Measurements from ENCODE around the gene CNTNAP5.

CNTNAP5 gene

DNA sequence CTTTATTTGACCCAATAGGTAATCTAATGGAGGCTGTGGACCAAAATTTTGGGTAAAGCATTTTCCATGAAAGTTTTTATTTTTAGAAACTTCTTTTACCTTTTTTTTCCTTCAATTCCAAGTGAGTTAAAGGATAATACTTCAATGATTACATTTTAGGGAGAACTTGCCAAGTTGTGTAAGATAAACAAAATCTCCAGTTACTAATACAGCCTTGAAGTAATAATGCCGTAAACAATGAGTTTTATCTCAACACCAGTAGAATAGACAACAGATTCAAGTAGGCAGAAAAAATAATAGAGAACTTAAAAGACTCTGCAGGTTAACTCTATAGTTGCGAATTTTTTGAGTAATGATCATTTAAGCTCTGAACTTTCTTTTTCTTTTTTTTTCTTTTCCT, 807.4 kb downstream of the CNTNAP5 start:
- no peaks in the 10 kb centered on the region for H3K9me3 ChIP-seq (ENCODE audit: insufficient read depth, low read depth, low read length)
- H3K36me3 ChIP-seq (ENCODE audit: insufficient read depth, low read length) = no peaks in the 10 kb centered on the region
- H3K27me3 ChIP-seq (ENCODE audit: insufficient read depth, low read length, poor library complexity, severe bottlenecking) = no peaks in the 10 kb centered on the region
- H3K79me2 ChIP-seq (ENCODE audit: insufficient read depth, low read length) = no peaks in the 10 kb centered on the region
- no peak overlapping the region for H3K4me3 ChIP-seq (ENCODE audit: low read length, poor library complexity, severe bottlenecking)
- H3K4me2 ChIP-seq (ENCODE audit: low read depth, low read length, poor library complexity, severe bottlenecking) = no peak overlapping the region
- no peak overlapping the region for H2AFZ ChIP-seq (ENCODE audit: low read length)
- no peaks in the 10 kb centered on the region for H3K4me1 ChIP-seq (ENCODE audit: insufficient read depth, low read length, poor library complexity, severe bottlenecking)
- no peaks in the 10 kb centered on the region for H3F3A ChIP-seq (ENCODE audit: low read depth)
- no peaks in the 10 kb centered on the region for H3K9me2 ChIP-seq (replicated peaks; ENCODE audit: low read depth, low read length)
- TF ChIP-seq EZH2phosphoT487 (IDR thresholded peaks at IDR 0.05; ENCODE audit: borderline replicate concordance) = no peak
- TF ChIP-seq, protein P1, sequence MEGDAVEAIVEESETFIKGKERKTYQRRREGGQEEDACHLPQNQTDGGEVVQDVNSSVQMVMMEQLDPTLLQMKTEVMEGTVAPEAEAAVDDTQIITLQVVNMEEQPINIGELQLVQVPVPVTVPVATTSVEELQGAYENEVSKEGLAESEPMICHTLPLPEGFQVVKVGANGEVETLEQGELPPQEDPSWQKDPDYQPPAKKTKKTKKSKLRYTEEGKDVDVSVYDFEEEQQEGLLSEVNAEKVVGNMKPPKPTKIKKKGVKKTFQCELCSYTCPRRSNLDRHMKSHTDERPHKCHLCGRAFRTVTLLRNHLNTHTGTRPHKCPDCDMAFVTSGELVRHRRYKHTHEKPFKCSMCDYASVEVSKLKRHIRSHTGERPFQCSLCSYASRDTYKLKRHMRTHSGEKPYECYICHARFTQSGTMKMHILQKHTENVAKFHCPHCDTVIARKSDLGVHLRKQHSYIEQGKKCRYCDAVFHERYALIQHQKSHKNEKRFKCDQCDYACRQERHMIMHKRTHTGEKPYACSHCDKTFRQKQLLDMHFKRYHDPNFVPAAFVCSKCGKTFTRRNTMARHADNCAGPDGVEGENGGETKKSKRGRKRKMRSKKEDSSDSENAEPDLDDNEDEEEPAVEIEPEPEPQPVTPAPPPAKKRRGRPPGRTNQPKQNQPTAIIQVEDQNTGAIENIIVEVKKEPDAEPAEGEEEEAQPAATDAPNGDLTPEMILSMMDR (conservative IDR thresholded peaks at IDR 0.05; ENCODE audit: low read length) = no peak
- H4K20me1 ChIP-seq (ENCODE audit: insufficient read depth, low read length, poor library complexity, severe bottlenecking) = no peaks in the 10 kb centered on the region
- no peak overlapping the region for H3K9ac ChIP-seq (ENCODE audit: low read depth, low read length, poor library complexity, severe bottlenecking)

DNA sequence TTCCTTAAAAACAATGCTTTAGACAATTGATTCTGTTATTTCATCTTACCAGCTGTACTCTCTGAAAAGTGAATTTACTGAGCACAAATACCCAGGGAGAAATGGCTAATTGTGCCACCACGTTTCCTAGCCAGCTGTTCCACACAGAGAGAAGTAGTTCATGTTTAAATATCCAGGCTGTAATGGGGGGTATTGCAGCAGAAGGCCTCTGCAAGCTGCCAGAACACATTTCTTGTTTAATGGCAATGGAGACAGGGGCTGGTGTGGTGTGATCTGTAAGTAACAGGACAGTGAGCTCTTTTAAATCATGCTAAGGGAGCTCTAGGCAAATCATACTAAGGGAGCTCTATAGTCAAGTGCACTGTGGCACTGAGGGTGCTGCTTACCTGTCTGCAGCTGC, 809.2 kb downstream of the CNTNAP5 start:
- H3K4me3 ChIP-seq (ENCODE audit: low read length, poor library complexity, severe bottlenecking) = no peak overlapping the region
- no peaks in the 10 kb centered on the region for H3K79me2 ChIP-seq (ENCODE audit: insufficient read depth, low read length)
- H4K20me1 ChIP-seq (ENCODE audit: insufficient read depth, low read length, poor library complexity, severe bottlenecking) = no peaks in the 10 kb centered on the region
- no peaks in the 10 kb centered on the region for H3F3A ChIP-seq (ENCODE audit: low read depth)
- TF ChIP-seq, protein P1 (conservative IDR thresholded peaks at IDR 0.05; ENCODE audit: low read length) = no peak
- TF ChIP-seq EZH2phosphoT487 (IDR thresholded peaks at IDR 0.05; ENCODE audit: borderline replicate concordance) = no peak
- H3K4me2 ChIP-seq (ENCODE audit: low read depth, low read length, poor library complexity, severe bottlenecking) = no peak overlapping the region
- H3K27me3 ChIP-seq (ENCODE audit: insufficient read depth, low read length, poor library complexity, severe bottlenecking) = no peaks in the 10 kb centered on the region
- no peaks in the 10 kb centered on the region for H3K36me3 ChIP-seq (ENCODE audit: insufficient read depth, low read length)
- no peaks in the 10 kb centered on the region for H3K9me2 ChIP-seq (replicated peaks; ENCODE audit: low read depth, low read length)
- H3K9ac ChIP-seq (ENCODE audit: low read depth, low read length, poor library complexity, severe bottlenecking) = no peak overlapping the region
- H2AFZ ChIP-seq (ENCODE audit: low read length) = no peak overlapping the region
- no peaks in the 10 kb centered on the region for H3K4me1 ChIP-seq (ENCODE audit: insufficient read depth, low read length, poor library complexity, severe bottlenecking)
- no peaks in the 10 kb centered on the region for H3K9me3 ChIP-seq (ENCODE audit: insufficient read depth, low read depth, low read length)

DNA sequence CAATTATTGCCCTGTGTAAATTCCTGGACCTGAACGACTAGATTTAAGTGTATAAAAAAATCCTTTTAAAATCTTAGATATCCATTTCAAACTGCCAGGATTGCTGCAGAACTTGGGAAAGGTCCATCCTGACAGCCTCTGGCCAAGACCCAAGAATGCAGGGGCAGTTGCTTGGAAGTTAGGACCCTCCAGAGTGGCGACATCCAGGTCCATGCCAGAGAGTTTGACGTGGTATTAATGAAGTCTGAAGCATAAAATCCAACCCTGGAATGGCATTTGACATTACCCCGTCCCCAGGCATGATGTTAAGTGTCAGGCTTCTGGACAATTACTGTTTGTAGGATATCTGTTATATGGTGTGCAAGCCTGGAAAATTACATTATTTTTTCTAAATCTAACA, 810.2 kb downstream of the CNTNAP5 start:
- H3K36me3 ChIP-seq (ENCODE audit: insufficient read depth, low read length) = no peaks in the 10 kb centered on the region
- no peaks in the 10 kb centered on the region for H3F3A ChIP-seq (ENCODE audit: low read depth)
- no peak overlapping the region for H3K4me2 ChIP-seq (ENCODE audit: low read depth, low read length, poor library complexity, severe bottlenecking)
- no peaks in the 10 kb centered on the region for H3K9me2 ChIP-seq (replicated peaks; ENCODE audit: low read depth, low read length)
- TF ChIP-seq, protein P1 (conservative IDR thresholded peaks at IDR 0.05; ENCODE audit: low read length) = no peak
- TF ChIP-seq EZH2phosphoT487 (IDR thresholded peaks at IDR 0.05; ENCODE audit: borderline replicate concordance) = no peak
- H4K20me1 ChIP-seq (ENCODE audit: insufficient read depth, low read length, poor library complexity, severe bottlenecking) = no peaks in the 10 kb centered on the region
- H3K4me1 ChIP-seq (ENCODE audit: insufficient read depth, low read length, poor library complexity, severe bottlenecking) = no peaks in the 10 kb centered on the region
- no peaks in the 10 kb centered on the region for H3K9me3 ChIP-seq (ENCODE audit: insufficient read depth, low read depth, low read length)
- no peak overlapping the region for H3K9ac ChIP-seq (ENCODE audit: low read depth, low read length, poor library complexity, severe bottlenecking)
- no peak overlapping the region for H2AFZ ChIP-seq (ENCODE audit: low read length)
- no peaks in the 10 kb centered on the region for H3K79me2 ChIP-seq (ENCODE audit: insufficient read depth, low read length)
- H3K27me3 ChIP-seq (ENCODE audit: insufficient read depth, low read length, poor library complexity, severe bottlenecking) = no peaks in the 10 kb centered on the region
- H3K4me3 ChIP-seq (ENCODE audit: low read length, poor library complexity, severe bottlenecking) = no peak overlapping the region
